Colonic mucosa (tissue), 4 donors: ENCODE measurements around the gene UBL7. TPM values are rescaled to one million over a fixed set of nuclear protein-coding genes. Genes with fewer than 3 reads are reported as not detected.

ENCODE experiments used
- DNase-seq: peaks from one replicate; pipeline ENCODE4 v3.0.0-alpha.2; 2020
- H3K27ac ChIP-seq: fragments of 200-600 bp; one replicate; pipeline ENCODE4 v1.8.0; 2021
- H3K27me3 ChIP-seq: fragments of 200-600 bp; one replicate; pipeline ENCODE4 v1.8.0; 2021
- H3K36me3 ChIP-seq: fragments of 200-600 bp; one replicate; pipeline ENCODE4 v1.8.0; 2021
- H3K4me1 ChIP-seq: fragments of 200-600 bp; one replicate; pipeline ENCODE4 v1.8.0; 2021; ENCODE audit warnings: mild to moderate bottlenecking
- H3K4me3 ChIP-seq: fragments of 200-600 bp; one replicate; pipeline ENCODE4 v1.8.0; 2021
- H3K9ac ChIP-seq, 2 donors: one replicate each; pipeline ENCODE4 v1.7.0; 2013; ENCODE audit warnings: control low read depth in 2 of 2, low read depth in 2 of 2, low read length in 2 of 2
- H3K9me3 ChIP-seq: fragments of 200-600 bp; one replicate; pipeline ENCODE4 v1.8.0; 2021
- intact Hi-C: fragments of 100-400 bp; cut with DNase I; formaldehyde crosslinking; loops from one replicate; pipeline ENCODE4 v1.14.1; 2022
- total RNA-seq, 2 donors: library from RNA; stranded (reverse); fragmentation: NEBNext Ultra II Directional in 1 of 2; extraction: Animal tissue kit (Norgen Biotek cat#: 25700) in 1 of 2; gene quantifications; one replicate each; pipeline ENCODE4 v1.2.1, GENCODE V29; 2021
- TF ChIP-seq, protein P1 (sequence below): fragments of 200-600 bp; IDR thresholded peaks from one replicate; pipeline ENCODE4 v1.8.0; 2022; ENCODE audit warnings: antibody characterized with exemption, mild to moderate bottlenecking
- donor health status: healthy.
- donor health status: DM: no; HTN: no; CAD: no.
- donor health status: DM: no; HTN: no; CAD: no.

UBL7 gene
- total RNA-seq, 2 donors from 2014 or later: 32.2 to 43.8 TPM

- no peak overlapping the region for H3K9ac ChIP-seq
- H3K4me1 ChIP-seq: no peaks in the 10 kb centered on the region
These were observed 60.6 kb downstream of the UBL7 start for GRCh38 chr15:74400313-74400860.

DNA sequence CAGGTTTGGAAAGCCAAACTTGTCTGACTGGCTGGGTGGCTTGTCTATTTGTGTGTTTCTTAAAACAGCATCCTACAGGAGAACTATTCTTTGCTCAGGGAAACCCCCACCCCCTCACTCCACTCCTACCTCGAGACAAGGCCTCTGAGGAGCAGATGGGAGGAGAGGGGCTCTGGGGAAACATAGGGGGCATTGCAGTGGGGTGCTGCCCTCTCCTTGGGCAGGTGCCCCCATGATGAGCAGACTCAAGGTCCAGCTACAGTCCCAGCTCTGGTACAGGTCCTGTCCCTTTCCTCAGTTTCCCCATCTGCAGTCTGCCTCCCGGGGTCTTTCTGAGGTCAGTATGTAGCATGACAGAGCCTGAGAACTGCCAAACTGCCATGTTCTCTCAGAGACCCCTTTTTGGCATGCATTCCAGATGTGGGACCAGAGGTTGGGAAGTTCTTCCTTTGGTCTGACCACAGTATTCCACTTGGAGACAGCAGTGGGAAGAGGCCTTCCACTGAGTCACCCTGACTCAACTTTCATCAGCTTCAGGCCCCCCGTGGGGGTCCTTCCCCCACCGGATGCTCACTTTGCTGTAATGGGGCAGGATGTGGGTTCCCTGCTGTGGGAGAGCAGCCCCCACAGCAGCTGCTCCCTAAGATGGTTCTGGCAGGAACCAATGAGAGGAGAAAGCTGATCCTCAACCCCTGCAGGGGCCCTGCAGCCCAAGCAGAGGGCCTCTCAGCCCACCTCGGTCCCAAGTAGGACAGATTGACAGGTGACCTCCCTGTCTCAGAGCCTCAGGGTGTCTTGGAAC lies 61.2 kb downstream of the UBL7 start:
- H3K9me3 ChIP-seq: no peaks in the 10 kb centered on the region
- DNase-seq: no peak
- no peaks in the 10 kb centered on the region for H3K4me1 ChIP-seq
- intact Hi-C loops: no loop called here
- no peak overlapping the region for H3K27ac ChIP-seq
- no peaks in the 10 kb centered on the region for H3K27me3 ChIP-seq
- no peak overlapping the region for H3K4me3 ChIP-seq
- TF ChIP-seq, protein P1, sequence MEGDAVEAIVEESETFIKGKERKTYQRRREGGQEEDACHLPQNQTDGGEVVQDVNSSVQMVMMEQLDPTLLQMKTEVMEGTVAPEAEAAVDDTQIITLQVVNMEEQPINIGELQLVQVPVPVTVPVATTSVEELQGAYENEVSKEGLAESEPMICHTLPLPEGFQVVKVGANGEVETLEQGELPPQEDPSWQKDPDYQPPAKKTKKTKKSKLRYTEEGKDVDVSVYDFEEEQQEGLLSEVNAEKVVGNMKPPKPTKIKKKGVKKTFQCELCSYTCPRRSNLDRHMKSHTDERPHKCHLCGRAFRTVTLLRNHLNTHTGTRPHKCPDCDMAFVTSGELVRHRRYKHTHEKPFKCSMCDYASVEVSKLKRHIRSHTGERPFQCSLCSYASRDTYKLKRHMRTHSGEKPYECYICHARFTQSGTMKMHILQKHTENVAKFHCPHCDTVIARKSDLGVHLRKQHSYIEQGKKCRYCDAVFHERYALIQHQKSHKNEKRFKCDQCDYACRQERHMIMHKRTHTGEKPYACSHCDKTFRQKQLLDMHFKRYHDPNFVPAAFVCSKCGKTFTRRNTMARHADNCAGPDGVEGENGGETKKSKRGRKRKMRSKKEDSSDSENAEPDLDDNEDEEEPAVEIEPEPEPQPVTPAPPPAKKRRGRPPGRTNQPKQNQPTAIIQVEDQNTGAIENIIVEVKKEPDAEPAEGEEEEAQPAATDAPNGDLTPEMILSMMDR: no peak
- no peak overlapping the region for H3K9ac ChIP-seq
- H3K36me3 ChIP-seq: no peaks in the 10 kb centered on the region

More at GRCh38 chr15:74400313-74400860, 60.6 kb downstream of the UBL7 start:
- no peak overlapping the region for H3K4me3 ChIP-seq
- no peak for DNase-seq
- no peak overlapping the region for H3K27ac ChIP-seq
- intact Hi-C loops: no loop called here
- H3K27me3 ChIP-seq: no peaks in the 10 kb centered on the region
- TF ChIP-seq, protein P1: no peak
- H3K36me3 ChIP-seq: no peaks in the 10 kb centered on the region
- H3K9me3 ChIP-seq: no peaks in the 10 kb centered on the region

DNA sequence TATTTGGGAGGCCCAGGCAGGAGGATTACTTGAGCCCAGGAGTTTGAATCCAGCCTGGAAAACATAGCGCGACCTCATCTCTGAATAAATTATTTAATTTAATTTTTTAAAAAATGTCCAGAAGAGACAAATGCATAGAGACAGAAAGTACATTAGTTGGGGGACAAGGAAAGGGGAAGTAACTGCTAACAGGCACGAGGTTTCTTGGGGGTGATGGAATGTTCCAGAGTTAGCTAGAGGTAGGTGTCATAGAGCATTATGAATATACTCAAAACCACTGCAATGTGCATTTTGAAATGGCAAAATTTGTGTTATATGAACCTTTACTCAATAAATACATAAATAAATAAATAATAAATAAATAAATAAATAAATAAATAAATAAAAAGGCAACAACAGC lies 61.9 kb downstream of the UBL7 start:
- Histone ChIP-seq H3K27me3 (no peaks in the 10 kb centered on the region), H3K9ac (no peak overlapping the region), H3K9me3 (no peaks in the 10 kb centered on the region), H3K4me1 (no peaks in the 10 kb centered on the region), H3K27ac (no peak overlapping the region), H3K36me3 (no peaks in the 10 kb centered on the region), H3K4me3 (no peak overlapping the region)
- DNase-seq: no peak
- TF ChIP-seq, protein P1: no peak
- intact Hi-C loops: no loop called here

- Histone ChIP-seq H3K4me3 (no peak overlapping the region), H3K9ac (no peak overlapping the region), H3K9me3 (no peaks in the 10 kb centered on the region), H3K4me1 (no peaks in the 10 kb centered on the region), H3K27ac (no peak overlapping the region), H3K27me3 (no peaks in the 10 kb centered on the region), H3K36me3 (no peaks in the 10 kb centered on the region)
- TF ChIP-seq, protein P1: no peak
- intact Hi-C loops: no loop called here
- DNase-seq: no peak
These were observed 62.8 kb downstream of the UBL7 start for GRCh38 chr15:74398183-74398582.

- no peak overlapping the region for H3K9ac ChIP-seq
- H3K27ac ChIP-seq: no peak overlapping the region
- H3K9me3 ChIP-seq: no peaks in the 10 kb centered on the region
- TF ChIP-seq, protein P1: no peak
- intact Hi-C loops: no loop called here
- H3K27me3 ChIP-seq: no peaks in the 10 kb centered on the region
- H3K4me1 ChIP-seq: no peaks in the 10 kb centered on the region
- no peaks in the 10 kb centered on the region for H3K36me3 ChIP-seq
- no peak overlapping the region for H3K4me3 ChIP-seq
- DNase-seq: no peak
These were observed 63.5 kb downstream of the UBL7 start for GRCh38 chr15:74397239-74398068.
